Retinal pigment epithelial cell (primary cell): ENCODE data around the gene SCUBE2.

ENCODE experiments used
- DNase-seq: peaks from one replicate; pipeline ENCODE4 v3.0.0-alpha.2; 2010; ENCODE audit warnings: low read depth
- H3K4me3 ChIP-seq: 2 replicates; pipeline ENCODE4 v1.5.1; 2011; ENCODE audit warnings: mild to moderate bottlenecking, low read length, control low read depth, moderate library complexity
- TF ChIP-seq, protein P1 (sequence below): conservative IDR thresholded peaks from 2 replicates; pipeline ENCODE4 v1.5.1; 2011; ENCODE audit warnings: low read depth, low read length, control low read depth, inconsistent platforms

The SCUBE2 gene

DNA sequence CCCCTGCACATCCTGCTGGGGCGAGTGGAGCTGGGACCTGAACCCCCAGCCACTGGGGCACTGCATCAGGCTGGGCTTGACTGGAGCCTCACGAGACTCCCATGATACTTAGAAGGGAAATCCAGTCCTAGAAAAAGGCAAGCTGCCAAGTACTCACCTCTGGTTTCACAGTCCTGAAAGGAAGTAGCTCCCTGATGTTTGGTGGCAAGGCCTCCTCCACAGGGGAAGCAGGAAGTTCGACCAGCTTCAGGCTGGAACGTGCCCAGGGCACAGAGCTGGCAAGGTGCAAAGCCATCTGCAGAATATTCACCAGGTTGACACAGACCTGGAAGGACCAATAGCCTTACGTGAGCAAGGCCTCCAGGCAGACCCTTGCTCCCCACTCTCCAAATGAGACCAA, 60.8 kb downstream of the SCUBE2 start:
- H3K4me3 ChIP-seq: no peak overlapping the region
- DNase-seq: no peak
- TF ChIP-seq, protein P1, sequence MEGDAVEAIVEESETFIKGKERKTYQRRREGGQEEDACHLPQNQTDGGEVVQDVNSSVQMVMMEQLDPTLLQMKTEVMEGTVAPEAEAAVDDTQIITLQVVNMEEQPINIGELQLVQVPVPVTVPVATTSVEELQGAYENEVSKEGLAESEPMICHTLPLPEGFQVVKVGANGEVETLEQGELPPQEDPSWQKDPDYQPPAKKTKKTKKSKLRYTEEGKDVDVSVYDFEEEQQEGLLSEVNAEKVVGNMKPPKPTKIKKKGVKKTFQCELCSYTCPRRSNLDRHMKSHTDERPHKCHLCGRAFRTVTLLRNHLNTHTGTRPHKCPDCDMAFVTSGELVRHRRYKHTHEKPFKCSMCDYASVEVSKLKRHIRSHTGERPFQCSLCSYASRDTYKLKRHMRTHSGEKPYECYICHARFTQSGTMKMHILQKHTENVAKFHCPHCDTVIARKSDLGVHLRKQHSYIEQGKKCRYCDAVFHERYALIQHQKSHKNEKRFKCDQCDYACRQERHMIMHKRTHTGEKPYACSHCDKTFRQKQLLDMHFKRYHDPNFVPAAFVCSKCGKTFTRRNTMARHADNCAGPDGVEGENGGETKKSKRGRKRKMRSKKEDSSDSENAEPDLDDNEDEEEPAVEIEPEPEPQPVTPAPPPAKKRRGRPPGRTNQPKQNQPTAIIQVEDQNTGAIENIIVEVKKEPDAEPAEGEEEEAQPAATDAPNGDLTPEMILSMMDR: no peak

DNA sequence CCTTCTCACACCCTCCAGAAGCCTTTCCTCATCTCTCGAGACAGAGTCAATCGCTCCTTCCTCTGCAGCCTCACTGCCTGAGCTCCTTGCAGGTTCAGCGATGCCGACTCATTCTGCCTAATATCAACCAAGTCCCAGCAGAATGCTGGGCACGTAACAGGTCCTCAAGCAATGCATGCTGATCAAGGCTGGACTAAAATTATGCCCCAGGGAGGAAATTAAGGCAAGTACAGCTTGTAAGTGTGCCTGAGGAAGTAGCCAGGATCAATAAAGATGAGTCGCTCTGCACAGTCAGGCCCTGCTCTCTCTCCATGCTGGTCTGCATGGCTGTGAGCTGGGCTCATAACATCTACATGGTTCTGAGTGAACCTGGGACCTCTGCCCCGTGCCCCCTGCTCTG, 62.0 kb downstream of the SCUBE2 start:
- no peak overlapping the region for H3K4me3 ChIP-seq
- TF ChIP-seq, protein P1: no peak

DNA sequence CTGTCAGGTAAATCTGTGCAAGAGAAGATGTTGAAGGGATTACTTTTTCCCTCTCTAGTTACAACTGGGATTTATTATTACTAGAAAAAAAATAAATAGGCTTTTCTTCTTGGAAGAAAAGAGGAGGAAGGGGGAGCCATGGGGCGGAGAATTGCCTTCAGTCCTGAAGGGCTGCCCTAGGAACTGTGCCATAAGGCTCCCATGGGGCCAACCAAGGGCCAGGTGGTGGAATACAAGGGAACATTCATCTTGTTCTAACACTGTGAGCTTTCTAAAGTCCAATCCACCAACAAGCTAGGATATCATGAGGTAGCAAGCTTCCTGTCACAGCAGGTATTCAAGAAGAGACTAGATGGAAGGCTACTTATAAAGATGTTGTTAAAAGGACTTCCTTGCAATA, 62.8 kb downstream of the SCUBE2 start:
- TF ChIP-seq, protein P1: no peak
- DNase-seq: no peak
- no peak overlapping the region for H3K4me3 ChIP-seq

More for the DNA sequence above, 62.0 kb downstream of the SCUBE2 start:
- no peak for DNase-seq

DNA sequence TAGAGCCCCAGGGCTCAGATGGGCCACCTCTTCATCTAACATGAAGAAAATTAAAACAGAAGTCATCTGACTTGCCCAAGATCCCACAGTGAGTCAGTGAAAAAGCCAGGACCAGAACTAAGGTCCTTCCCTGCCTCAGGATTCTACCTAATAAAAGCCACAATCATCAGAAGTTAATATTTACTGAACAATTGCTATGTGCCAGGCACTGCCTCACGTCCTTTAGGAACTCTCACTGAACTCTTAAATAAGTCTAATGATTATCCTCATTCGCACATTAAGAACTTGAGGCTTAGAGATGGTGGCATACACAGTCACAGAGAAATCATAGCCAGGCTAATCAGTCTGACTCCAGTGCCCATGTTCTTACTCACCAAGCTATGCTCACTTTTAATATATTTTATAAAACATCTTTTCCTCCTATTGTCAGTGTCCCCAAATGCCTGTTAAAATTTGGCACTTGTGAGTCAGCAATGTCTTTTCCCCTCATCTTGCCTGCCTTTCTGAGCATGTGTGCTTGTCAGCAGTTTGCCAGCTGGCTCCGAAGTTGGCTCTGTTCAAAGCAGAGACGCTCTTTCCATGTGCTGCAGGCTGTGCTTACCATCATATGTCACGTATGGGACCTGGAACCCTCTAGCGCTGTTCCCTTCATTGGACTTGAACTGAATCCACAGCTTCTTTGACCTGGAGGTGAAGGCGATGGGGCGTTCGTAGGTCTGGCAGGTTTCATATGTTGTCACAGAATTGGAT, 66.1 kb downstream of the SCUBE2 start:
- H3K4me3 ChIP-seq: no peak overlapping the region
- TF ChIP-seq, protein P1: no peak
- DNase-seq: no peak

DNA sequence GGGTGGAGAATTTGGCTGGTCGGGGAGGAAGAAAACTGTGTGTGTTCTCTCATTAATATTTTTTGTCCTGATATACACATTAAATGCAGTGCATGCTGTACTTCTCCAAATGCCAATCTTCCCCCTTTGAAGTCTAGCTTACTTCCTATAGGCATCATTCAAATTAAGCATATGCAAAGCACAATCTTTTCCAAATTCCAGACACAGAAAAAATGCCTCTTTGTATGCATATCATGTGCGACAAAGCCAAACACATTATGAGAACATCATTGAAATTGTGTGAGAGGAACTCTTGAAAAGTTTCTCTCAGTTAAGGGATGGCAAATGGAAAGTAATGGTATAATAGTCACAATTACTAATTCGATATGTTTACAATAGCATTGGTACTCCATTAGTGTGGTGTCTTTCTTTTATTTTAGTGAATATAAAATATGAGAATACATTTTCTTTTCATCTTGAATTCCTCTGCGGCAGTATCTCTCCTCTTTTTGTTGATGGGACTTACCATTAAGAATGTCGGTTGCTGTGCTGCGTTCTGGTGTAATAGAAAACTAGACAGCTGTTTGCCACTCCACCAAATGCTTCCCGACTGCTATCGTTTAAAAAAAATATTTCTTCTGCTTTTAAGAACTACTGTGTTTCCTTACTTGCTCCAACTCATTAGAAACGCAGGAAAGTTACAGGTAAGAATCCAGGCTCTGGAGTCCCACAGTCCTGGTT, 68.3 kb downstream of the SCUBE2 start:
- TF ChIP-seq, protein P1: no peak
- DNase-seq: no peak
- H3K4me3 ChIP-seq: no peak overlapping the region

DNA sequence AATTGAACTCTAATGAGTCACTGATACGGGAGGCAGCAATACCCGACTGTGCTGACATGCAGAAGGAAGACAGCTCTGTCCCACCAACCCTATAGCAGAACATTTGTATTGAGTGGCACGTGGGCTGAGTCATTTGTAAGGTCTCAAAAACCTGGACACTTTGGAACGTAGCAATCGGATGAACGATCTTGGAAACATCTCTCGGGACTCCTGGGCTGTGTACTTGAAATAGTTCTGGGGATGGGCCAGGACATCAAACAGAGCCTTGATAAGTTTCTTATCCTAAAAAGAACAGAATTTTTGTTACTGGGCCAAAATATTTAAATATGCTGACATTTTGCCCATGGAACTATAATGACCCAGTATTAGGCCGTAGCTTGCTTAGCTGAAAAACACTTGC, 70.5 kb downstream of the SCUBE2 start:
- H3K4me3 ChIP-seq: no peak overlapping the region
- TF ChIP-seq, protein P1: no peak
- no peak for DNase-seq

DNA sequence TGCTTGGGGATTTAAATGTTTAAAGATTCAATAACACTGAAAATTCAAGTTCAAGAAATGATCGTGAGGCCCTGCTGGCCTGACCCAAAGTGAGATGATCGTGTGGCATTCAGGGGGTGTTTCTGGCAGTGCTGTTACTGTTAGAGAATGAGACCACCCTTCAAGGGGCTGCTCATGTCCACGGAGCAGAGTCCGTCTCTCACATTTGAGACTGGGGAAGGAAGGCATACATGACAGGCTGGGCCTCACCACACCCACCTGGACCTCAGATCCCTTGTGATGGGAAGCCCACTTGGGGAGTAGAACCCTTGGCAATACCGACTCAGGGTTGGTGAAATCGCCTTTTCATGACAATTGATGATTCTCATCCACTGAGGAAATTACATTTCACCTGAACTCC, 71.5 kb downstream of the SCUBE2 start:
- TF ChIP-seq, protein P1: no peak
- no peak overlapping the region for H3K4me3 ChIP-seq
- DNase-seq: no peak
